GM12872 (cell line): ENCODE data around the gene FAM107B.

ENCODE experiments used
- CTCF ChIP-seq: IDR thresholded peaks from 3 replicates; pipeline ENCODE4 v1.5.1; 2011; ENCODE audit warnings: low read depth, mild to moderate bottlenecking, low read length, moderate library complexity; ENCODE audit not compliant: insufficient read depth

The FAM107B gene

DNA sequence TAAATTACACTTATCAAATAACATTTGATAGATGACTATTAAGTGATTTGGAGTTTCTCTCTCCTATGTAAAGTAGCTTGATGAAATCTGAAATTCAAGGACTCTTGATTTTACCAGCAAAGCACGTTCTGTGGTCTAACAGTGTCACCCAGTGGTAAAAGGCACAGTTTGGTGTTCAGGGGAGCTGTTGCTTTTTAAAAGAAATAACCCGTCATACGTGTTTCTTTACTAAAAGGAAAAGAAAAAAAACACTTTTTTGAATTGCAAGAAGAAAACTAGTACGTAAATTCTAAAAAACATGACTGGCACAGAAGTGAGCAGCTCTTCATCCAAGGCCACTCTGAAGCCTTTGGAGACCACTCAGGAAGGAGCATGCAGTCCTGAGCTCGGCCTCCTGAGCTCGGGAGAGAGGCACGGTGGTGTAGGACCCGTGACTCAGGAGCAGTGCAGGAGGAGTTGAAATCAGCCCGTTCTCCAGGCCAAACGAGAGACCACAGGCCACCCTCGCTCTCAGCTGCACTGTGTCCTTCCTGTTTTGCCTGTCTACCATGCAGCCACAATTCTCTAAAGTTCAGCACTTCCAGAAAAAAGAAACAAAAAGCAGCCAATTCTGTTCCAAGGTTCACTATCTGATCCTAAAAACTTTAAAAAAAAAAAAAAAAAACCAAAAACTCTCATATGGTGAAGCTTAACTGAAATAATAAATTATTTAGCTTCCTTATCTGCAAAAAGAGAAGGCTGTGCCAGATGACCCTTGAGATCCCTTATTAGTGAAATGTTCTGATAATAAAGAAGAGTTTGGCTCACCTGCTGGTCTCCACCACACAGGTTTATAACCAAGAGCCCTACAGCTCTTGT, 231.4 kb downstream of the FAM107B start:
- TF ChIP-seq CTCF: 0 out of 3 replicates have a peak, but pooled peaks have one; percentile 16

DNA sequence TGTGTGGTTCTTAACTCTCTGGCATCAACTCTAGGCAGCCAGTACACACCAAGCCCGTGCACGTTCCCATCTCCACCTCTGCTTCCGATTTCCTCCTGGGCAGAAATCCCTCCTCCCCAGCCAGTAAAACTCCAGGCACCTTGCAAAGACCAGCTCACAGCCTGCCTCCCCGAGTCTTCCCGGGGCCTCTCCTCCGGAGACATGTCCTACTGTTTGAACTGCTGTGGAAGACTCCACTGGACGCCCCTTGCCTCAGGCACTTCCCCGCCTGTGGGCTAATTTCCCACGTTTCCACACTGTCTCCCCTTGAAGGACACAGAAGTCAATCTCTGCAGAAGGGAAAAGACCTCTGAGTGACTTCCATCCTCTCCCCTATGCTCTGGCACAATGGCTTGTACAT, 233.3 kb downstream of the FAM107B start:
- TF ChIP-seq CTCF: no peak

GRCh38 chr10:14540611-14541010, 234.1 kb downstream of the FAM107B start:
- no peak for TF ChIP-seq CTCF

- no peak for TF ChIP-seq CTCF
Measured at GRCh38 chr10:14540062-14540461, 234.6 kb downstream of the FAM107B start.

- TF ChIP-seq CTCF: no peak
Measured at GRCh38 chr10:14539176-14539575, 235.5 kb downstream of the FAM107B start.

DNA sequence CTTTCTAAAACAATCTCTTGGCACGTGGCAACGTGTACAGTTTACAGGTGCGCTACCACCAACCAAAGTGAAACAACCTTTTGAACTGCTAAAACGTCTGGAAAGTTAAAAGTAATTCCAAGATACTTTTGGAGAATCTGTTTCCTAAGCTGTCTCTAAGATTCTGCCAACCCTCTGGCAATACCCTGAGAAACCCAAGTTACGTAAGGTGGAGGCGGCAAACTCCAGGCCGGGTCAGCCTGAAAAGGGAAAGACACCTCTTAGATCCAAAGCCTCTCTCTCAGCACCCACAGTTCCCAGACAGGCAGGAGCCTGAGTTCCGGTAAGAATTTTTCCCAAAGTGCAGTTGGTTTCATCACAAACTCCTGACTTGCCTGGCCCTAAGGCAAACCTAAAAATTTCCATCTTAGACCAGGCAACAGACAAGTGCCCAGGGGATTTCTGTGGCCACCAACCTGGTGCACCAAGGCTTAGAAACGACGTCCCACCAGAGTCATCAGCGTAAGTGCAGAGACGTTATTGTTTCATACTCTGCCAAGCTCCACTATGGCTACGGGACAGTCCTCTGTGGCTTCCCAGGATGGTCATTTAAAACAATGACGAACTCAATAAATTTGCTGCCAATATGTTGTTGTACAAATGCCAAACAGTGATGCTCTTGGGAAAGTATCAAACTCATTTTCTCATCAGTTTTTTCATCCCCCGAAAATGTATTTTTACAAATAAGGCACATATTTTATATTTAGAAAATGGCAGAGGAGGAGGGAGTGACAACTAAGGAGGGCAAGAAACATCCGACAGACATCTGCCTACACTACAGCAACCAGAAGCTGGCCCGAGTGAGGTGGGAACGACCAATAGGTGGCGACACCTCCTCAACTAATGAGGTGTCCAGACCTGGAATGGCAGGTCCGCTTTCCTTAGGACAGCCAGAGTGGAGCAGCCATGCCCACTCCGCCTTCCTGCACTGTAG, 238.2 kb downstream of the FAM107B start:
- peak; percentile 76 for TF ChIP-seq CTCF

- no peak for TF ChIP-seq CTCF
Measured at GRCh38 chr10:14535457-14536130, 239.1 kb downstream of the FAM107B start.
